RPMI7951 (cell line): ENCODE data around the gene CPB1. TPM values are rescaled to one million over a fixed set of nuclear protein-coding genes. Genes with fewer than 3 reads are reported as not detected.
A peak's percentile ranks its signal among the peaks of the same experiment; 100 is the strongest.
"Not testable (repeated sequence)": the region's sequence is repeated elsewhere in the genome, so short reads cannot be mapped to it uniquely, and the experiment has no call there.

Source experiments
- DNase-seq: peaks from one replicate; pipeline ENCODE4 v3.0.0-alpha.2; 2012; ENCODE audit warnings: low read depth
- total RNA-seq: library from RNA; depleted of rRNA; stranded (reverse); fragments of >200 nt; shearing (Covaris generic); gene quantifications from 2 replicates; pipeline ENCODE4 v1.2.3, GENCODE V29; 2014; rRNA removed

Gene CPB1
- total RNA-seq: not detected in 2 replicates

- DNase-seq: no peak
Measured at GRCh38 chr3:148827585-148827984, at the start of gene CPB1. Gene CPB1 (plus strand): TSS chr3:148827811. CDS start chr3:148827824, 13 bp downstream.

- DNase-seq: no peak
Measured at GRCh38 chr3:148778926-148779325, 48.7 kb upstream of the CPB1 start.

GRCh38 chr3:148785026-148785425 is 42.6 kb upstream of the CPB1 start:
- DNase-seq: not testable (repeated sequence)

- DNase-seq: not testable (repeated sequence)
Measured at GRCh38 chr3:148786159-148786558, 41.5 kb upstream of the CPB1 start.

- DNase-seq: no peak
Measured at GRCh38 chr3:148789146-148789545, 38.5 kb upstream of the CPB1 start.

- no peak for DNase-seq
Measured at GRCh38 chr3:148789906-148790305, 37.7 kb upstream of the CPB1 start.

- no peak for DNase-seq
Measured at GRCh38 chr3:148790370-148790769, 37.2 kb upstream of the CPB1 start.

- DNase-seq: peak; percentile 2
Measured at GRCh38 chr3:148790851-148791735, 36.5 kb upstream of the CPB1 start.

GRCh38 chr3:148791920-148792319 is 35.7 kb upstream of the CPB1 start:
- DNase-seq: no peak

GRCh38 chr3:148792516-148792915 is 35.1 kb upstream of the CPB1 start:
- DNase-seq: no peak

- DNase-seq: no peak
Measured at GRCh38 chr3:148796799-148797198, 30.8 kb upstream of the CPB1 start.

- no peak for DNase-seq
Measured at GRCh38 chr3:148797795-148798194, 29.8 kb upstream of the CPB1 start.

- no peak for DNase-seq
Measured at GRCh38 chr3:148800414-148800813, 27.2 kb upstream of the CPB1 start.

- DNase-seq: no peak
Measured at GRCh38 chr3:148809835-148810234, 17.8 kb upstream of the CPB1 start.

- no peak for DNase-seq
Measured at GRCh38 chr3:148815316-148816110, 12.1 kb upstream of the CPB1 start.

- no peak for DNase-seq
Measured at GRCh38 chr3:148816427-148816826, 11.2 kb upstream of the CPB1 start.

GRCh38 chr3:148816981-148817525 is 10.6 kb upstream of the CPB1 start:
- no peak for DNase-seq

- DNase-seq: no peak
Measured at GRCh38 chr3:148820361-148821245, 7.0 kb upstream of the CPB1 start.

GRCh38 chr3:148823026-148823425 is 4.6 kb upstream of the CPB1 start:
- no peak for DNase-seq

GRCh38 chr3:148825476-148825875 is 2.1 kb upstream of the CPB1 start:
- no peak for DNase-seq

GRCh38 chr3:148828136-148828690 is 602 bp downstream of the CPB1 start:
- DNase-seq: no peak
